Measurements from ENCODE around the gene PBX1. TPM values are rescaled to one million over a fixed set of nuclear protein-coding genes. Genes with fewer than 3 reads are reported as not detected.

Gene PBX1
- total RNA-seq, 4 donors from 2014 or later = 25.8 to 31.0 (median 27.1) TPM

DNA sequence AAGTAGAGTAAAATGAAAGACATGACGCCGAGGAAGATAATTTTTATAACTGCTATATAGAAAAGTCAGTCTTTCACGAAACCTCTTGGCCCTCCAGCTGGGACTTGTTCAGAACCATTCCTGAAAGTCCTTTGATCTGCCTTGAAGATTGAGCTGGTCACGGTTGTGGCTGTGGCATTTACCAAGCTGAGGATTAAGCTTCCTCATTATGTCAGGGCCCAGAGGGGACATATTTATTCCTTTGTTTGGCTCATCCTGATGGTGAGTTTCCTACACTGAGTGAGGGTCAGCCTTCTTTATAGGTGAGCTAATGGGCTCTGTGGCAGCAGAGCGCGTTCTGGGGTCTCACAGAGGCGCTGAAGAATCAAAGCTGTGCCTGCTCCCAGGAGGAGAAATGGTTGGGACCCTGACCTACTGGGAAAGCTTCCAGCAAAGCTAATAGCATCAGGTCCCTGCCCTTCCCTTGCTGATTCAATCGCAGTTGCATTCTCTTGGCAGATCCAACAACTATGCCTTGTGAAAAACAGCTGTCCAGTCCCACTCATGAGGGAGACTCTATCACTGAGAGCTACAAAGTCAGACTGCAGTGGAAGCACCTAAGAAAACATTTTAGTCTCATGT lies 43.2 kb upstream of the PBX1 start:
- H3K27ac ChIP-seq = no peak overlapping the region
- H3K27me3 ChIP-seq = no peaks in the 10 kb centered on the region
- H3K4me3 ChIP-seq = no peak overlapping the region
- DNase-seq (ENCODE audit: low spot score in 2 of 2) = no peak
- WGBS, 2 donors = 60 to 72% methylated on average over 8 of the region's 8 CpGs
- no peaks in the 10 kb centered on the region for H3K36me3 ChIP-seq
- no peaks in the 10 kb centered on the region for H3K4me1 ChIP-seq
- no peaks in the 10 kb centered on the region for H3K9me3 ChIP-seq
- TF ChIP-seq, protein P1, sequence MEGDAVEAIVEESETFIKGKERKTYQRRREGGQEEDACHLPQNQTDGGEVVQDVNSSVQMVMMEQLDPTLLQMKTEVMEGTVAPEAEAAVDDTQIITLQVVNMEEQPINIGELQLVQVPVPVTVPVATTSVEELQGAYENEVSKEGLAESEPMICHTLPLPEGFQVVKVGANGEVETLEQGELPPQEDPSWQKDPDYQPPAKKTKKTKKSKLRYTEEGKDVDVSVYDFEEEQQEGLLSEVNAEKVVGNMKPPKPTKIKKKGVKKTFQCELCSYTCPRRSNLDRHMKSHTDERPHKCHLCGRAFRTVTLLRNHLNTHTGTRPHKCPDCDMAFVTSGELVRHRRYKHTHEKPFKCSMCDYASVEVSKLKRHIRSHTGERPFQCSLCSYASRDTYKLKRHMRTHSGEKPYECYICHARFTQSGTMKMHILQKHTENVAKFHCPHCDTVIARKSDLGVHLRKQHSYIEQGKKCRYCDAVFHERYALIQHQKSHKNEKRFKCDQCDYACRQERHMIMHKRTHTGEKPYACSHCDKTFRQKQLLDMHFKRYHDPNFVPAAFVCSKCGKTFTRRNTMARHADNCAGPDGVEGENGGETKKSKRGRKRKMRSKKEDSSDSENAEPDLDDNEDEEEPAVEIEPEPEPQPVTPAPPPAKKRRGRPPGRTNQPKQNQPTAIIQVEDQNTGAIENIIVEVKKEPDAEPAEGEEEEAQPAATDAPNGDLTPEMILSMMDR (IDR thresholded peaks at IDR 0.05) = no peak
- TF ChIP-seq POLR2A (IDR thresholded peaks at IDR 0.05) (no peak), EP300 (IDR thresholded peaks at IDR 0.05) (no peak)

DNA sequence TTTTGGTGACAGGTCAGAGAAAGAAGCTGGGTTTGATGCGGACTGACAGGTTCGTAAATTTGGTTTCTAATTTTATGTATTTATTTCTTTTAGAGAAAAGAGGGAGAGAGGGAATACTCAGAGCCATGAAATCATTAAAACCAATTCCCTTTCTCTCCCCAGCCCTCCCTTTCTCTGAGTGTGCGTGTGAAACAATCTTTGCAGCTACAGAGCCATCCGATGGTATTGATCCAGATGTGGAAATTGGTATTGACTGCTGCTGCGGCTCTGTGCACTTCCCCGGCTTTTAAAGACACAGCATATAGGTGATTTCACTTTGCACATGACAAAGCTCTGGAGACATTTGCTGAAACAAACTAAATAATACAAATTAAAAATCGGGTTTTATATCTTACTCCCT lies 42.4 kb upstream of the PBX1 start:
- Histone ChIP-seq H3K36me3 (no peaks in the 10 kb centered on the region), H3K27ac (no peak overlapping the region), H3K4me3 (no peak overlapping the region), H3K9me3 (no peaks in the 10 kb centered on the region), H3K4me1 (no peaks in the 10 kb centered on the region), H3K27me3 (no peaks in the 10 kb centered on the region)
- no peak for DNase-seq (ENCODE audit: low spot score in 2 of 2)
- WGBS, 2 donors = 74 to 82% methylated on average over 7 of the region's 7 CpGs
- TF ChIP-seq POLR2A (IDR thresholded peaks at IDR 0.05) (no peak), EP300 (IDR thresholded peaks at IDR 0.05) (no peak)
- TF ChIP-seq, protein P1 (IDR thresholded peaks at IDR 0.05) = no peak

DNA sequence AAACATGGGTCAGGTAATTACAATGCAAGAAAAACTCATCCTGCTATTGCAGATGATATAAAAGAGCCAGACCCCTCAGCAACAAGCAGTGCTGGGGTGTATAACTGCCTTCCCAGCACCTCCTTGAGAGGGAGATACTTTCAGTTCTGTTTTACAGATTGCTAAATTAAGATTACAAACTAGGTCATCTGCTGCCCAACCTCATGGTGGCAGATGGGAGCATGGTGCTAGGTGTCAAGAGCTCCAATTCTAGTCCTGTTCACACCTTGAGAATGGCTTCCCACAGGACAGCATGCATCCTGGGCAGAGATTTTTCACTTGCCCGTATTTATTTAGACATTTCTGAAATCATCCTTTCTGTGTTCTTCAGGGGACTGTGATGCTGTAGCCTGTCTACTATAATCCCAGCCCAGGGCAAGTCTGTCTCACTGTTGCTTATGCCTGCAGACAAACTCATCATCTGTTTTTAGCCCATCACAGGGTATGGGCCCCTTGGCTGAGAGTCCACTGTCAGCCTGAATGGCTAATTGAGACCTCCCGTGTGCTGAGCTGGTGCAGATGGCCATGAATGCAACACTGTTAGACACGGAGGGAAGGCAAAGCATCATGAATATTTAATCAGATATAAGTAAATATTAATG lies 40.2 kb upstream of the PBX1 start:
- H3K4me1 ChIP-seq = no peaks in the 10 kb centered on the region
- DNase-seq (ENCODE audit: low spot score in 2 of 2) = no peak
- no peak overlapping the region for H3K27ac ChIP-seq
- TF ChIP-seq POLR2A (IDR thresholded peaks at IDR 0.05) (no peak), EP300 (IDR thresholded peaks at IDR 0.05) (no peak)
- TF ChIP-seq, protein P1 (IDR thresholded peaks at IDR 0.05) = no peak
- no peaks in the 10 kb centered on the region for H3K27me3 ChIP-seq
- H3K4me3 ChIP-seq = no peak overlapping the region
- 54 to 69% methylated on average over 3 of the region's 3 CpGs for WGBS, 2 donors
- no peaks in the 10 kb centered on the region for H3K36me3 ChIP-seq
- H3K9me3 ChIP-seq = no peaks in the 10 kb centered on the region

DNA sequence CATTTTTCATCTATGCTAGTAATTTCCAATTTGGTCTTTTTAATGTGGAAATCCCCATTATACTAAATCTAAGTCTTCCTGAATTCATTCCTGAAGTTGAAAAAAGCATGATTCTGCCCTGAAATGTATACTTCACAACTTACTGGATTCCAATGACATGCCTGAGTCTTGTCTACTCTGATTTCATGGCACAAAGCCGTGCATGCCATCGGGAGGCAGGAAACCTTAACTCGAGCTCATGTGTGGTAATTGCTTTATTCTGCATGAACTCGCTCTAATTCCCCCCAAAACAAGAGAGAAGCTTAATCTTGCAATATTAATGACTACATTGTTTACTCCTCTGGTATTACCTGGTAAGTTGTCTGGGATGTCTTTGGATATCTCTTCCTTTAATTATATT lies 39.6 kb upstream of the PBX1 start:
- Histone ChIP-seq H3K4me3 (no peak overlapping the region), H3K4me1 (no peaks in the 10 kb centered on the region), H3K36me3 (no peaks in the 10 kb centered on the region), H3K27me3 (no peaks in the 10 kb centered on the region), H3K27ac (no peak overlapping the region), H3K9me3 (no peaks in the 10 kb centered on the region)
- no peak for DNase-seq (ENCODE audit: low spot score in 2 of 2)
- TF ChIP-seq POLR2A (IDR thresholded peaks at IDR 0.05) (no peak), EP300 (IDR thresholded peaks at IDR 0.05) (no peak)
- TF ChIP-seq, protein P1 (IDR thresholded peaks at IDR 0.05) = no peak
- WGBS, 2 donors = 69 to 71% methylated on average over 4 of the region's 4 CpGs

GRCh38 chr1:164524810-164525209 lies 34.2 kb upstream of the PBX1 start:
- no peaks in the 10 kb centered on the region for H3K36me3 ChIP-seq
- no peak overlapping the region for H3K4me3 ChIP-seq
- peaks cover 0 to 16% (median 1%) of the 10 kb centered on the region in 4 donors for H3K9me3 ChIP-seq
- 68 to 69% methylated on average over 2 of the region's 2 CpGs for WGBS, 2 donors
- H3K4me1 ChIP-seq = no peaks in the 10 kb centered on the region
- no peak for DNase-seq (ENCODE audit: low spot score in 2 of 2)
- no peaks in the 10 kb centered on the region for H3K27me3 ChIP-seq
- peak overlapping the region in 1 of 4 donors; percentile 43 for H3K27ac ChIP-seq
- no peak for TF ChIP-seq EP300 (IDR thresholded peaks at IDR 0.05)
- no peak for TF ChIP-seq POLR2A (IDR thresholded peaks at IDR 0.05)
- TF ChIP-seq, protein P1 (IDR thresholded peaks at IDR 0.05) = no peak
